Breast epithelium (tissue), 4 donors: ENCODE measurements around the gene ZNF438. TPM values are rescaled to one million over a fixed set of nuclear protein-coding genes. Genes with fewer than 3 reads are reported as not detected.

Experiments
- DNase-seq, 2 donors: peaks; one replicate each; pipeline ENCODE4 v3.0.0-alpha.2; 2019; ENCODE audit warnings: low spot score in 2 of 2
- H3K27ac ChIP-seq, 2 donors: fragments of 200-600 bp; sonication (generic) in 1 of 2; one replicate each; pipeline ENCODE4 v1.5.1; 2016 to 2019; ENCODE audit warnings: mild to moderate bottlenecking in 1 of 2
- H3K27me3 ChIP-seq, 2 donors: fragments of 200-600 bp; sonication (generic) in 1 of 2; one replicate each; pipeline versions ENCODE4 v1.5.1 to v1.6.0; 2017 to 2019; ENCODE audit warnings: control low read depth in 1 of 2, mild to moderate bottlenecking in 1 of 2
- H3K36me3 ChIP-seq: fragments of 200-600 bp; one replicate; pipeline ENCODE4 v1.5.1; 2019
- H3K4me1 ChIP-seq, 2 donors: fragments of 200-600 bp; sonication (generic); one replicate each; pipeline ENCODE4 v1.5.1; 2016 to 2019; ENCODE audit warnings: control low read depth in 1 of 2
- H3K4me3 ChIP-seq, 3 donors: fragments of 200-600 bp; sonication (generic); 1 replicate in 2 of 3; 2 replicates in 1 of 3; pipeline ENCODE4 v1.5.1; 2016 to 2019; ENCODE audit warnings: mild to moderate bottlenecking in 3 of 3, moderate library complexity in 2 of 3
- H3K9me3 ChIP-seq, 2 donors: fragments of 200-600 bp; sonication (generic) in 1 of 2; one replicate each; pipeline ENCODE4 v1.5.1; 2016 to 2019; ENCODE audit warnings: control low read depth in 1 of 2
- POLR2A ChIP-seq: fragments of 450-650 bp; IDR thresholded peaks from one replicate; pipeline ENCODE4 v1.6.1; 2016; ENCODE audit warnings: antibody characterized with exemption, mild to moderate bottlenecking, moderate library complexity
- POLR2AphosphoS5 ChIP-seq, 3 donors: sonication (generic); formaldehyde crosslinking; IDR thresholded peaks; one replicate each; pipeline ENCODE4 v1.6.1; 2017; ENCODE audit warnings: antibody characterized with exemption in 3 of 3
- intact Hi-C: fragments of 100-400 bp; cut with DNase I; formaldehyde crosslinking; loops from one replicate; pipeline ENCODE4 v1.15.1; 2023; ENCODE audit warnings: low total_unique reads
- total RNA-seq, 3 donors: library from RNA; depleted of rRNA; stranded (reverse); fragments of >200 nt; gene quantifications; one replicate each; pipeline ENCODE4 v1.1.0, GENCODE V29; 2016
- TF ChIP-seq, protein P1 (sequence below), 3 donors: fragments of 450-650 bp; IDR thresholded peaks; one replicate each; pipeline ENCODE4 v1.5.1; 2016 to 2017; ENCODE audit warnings: antibody characterized with exemption in 3 of 3, mild to moderate bottlenecking in 3 of 3, moderate library complexity in 3 of 3

ZNF438 gene
- total RNA-seq, 3 donors from 2014 or later = 8.8 to 34.6 (median 10.0) TPM

DNA sequence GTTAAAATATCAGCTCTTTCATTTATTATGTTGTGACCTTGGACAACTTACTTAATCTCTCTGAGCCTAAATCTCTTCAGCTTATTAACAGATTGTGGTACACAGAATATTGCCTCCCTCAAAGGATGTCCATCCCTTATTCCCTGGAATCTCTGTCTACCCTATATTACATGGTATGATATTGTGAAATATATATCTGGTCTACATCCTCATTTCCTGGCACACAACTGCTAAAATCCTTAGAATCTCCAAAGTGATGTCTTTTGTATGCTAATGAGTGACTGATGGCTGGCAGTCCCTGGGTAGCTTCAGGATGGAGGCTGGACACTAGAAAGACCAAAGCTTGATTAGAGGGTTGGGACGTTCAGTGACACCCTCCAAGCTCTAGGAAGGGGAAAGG is 25.8 kb downstream of the ZNF438 start:
- TF ChIP-seq, protein P1, sequence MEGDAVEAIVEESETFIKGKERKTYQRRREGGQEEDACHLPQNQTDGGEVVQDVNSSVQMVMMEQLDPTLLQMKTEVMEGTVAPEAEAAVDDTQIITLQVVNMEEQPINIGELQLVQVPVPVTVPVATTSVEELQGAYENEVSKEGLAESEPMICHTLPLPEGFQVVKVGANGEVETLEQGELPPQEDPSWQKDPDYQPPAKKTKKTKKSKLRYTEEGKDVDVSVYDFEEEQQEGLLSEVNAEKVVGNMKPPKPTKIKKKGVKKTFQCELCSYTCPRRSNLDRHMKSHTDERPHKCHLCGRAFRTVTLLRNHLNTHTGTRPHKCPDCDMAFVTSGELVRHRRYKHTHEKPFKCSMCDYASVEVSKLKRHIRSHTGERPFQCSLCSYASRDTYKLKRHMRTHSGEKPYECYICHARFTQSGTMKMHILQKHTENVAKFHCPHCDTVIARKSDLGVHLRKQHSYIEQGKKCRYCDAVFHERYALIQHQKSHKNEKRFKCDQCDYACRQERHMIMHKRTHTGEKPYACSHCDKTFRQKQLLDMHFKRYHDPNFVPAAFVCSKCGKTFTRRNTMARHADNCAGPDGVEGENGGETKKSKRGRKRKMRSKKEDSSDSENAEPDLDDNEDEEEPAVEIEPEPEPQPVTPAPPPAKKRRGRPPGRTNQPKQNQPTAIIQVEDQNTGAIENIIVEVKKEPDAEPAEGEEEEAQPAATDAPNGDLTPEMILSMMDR (IDR thresholded peaks at IDR 0.05) = no peak
- no peak for TF ChIP-seq POLR2A
- TF ChIP-seq POLR2AphosphoS5 (IDR thresholded peaks at IDR 0.05) = no peak

DNA sequence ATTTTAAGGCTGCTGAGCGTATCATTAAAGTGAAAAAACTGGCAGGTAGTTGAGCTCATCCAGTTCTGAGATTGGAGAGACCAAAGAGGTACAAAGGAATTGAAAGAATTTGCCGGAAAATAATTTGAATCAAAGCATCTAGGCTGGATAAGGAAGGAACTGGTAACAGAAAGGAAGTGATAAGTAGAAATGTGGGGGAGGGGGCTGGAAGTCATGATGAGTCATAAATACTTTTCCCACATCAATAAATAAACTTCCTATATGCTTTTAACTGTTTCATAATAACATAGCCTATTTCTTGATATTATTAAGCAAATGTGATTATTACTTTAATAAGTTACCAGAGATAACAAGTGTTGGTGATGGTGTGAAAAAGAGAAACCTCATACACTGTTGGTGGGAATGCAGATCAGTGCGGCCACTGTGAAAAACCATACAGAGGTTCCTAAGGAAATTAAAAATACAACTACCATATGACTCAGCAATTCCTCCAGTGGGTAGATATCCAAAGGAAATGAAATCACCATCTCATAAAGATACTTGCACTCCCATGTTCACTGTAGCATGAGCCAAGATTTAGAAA is 27.0 kb downstream of the ZNF438 start:
- Histone ChIP-seq H3K27me3 (no peaks in the 10 kb centered on the region), H3K4me3 (no peak overlapping the region), H3K4me1 (no peaks in the 10 kb centered on the region), H3K27ac (no peak overlapping the region), H3K36me3 (no peaks in the 10 kb centered on the region), H3K9me3 (no peaks in the 10 kb centered on the region)
- intact Hi-C loops = no loop called here
- no peak for DNase-seq
- no peak for TF ChIP-seq POLR2AphosphoS5 (IDR thresholded peaks at IDR 0.05)
- TF ChIP-seq, protein P1 (IDR thresholded peaks at IDR 0.05) = no peak
- TF ChIP-seq POLR2A = no peak

More for the DNA sequence above, 25.8 kb downstream of the ZNF438 start:
- Histone ChIP-seq H3K4me3 (no peak overlapping the region), H3K27me3 (no peaks in the 10 kb centered on the region), H3K4me1 (no peaks in the 10 kb centered on the region), H3K27ac (no peak overlapping the region), H3K9me3 (no peaks in the 10 kb centered on the region), H3K36me3 (no peaks in the 10 kb centered on the region)
- DNase-seq = no peak
- intact Hi-C loops = no loop called here

DNA sequence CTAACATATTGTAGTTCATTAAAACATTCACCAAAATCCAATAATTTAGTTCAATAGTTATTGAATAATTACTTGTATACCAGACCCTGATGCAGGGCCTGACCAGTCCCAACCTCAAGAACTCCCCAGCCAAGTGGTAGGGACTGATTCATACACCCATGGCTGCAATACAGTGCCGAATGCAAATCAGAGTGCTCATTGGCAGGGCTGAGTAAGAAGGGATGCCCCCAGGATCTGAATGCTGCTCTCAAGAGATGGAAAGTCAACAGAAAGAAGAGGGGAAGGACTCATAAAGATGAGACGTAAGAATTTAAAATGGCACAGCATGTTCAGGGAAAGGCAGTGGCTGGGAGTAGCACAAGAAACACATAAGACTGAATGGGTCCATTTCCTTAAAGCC is 29.9 kb downstream of the ZNF438 start:
- Histone ChIP-seq H3K27ac (no peak overlapping the region), H3K36me3 (no peaks in the 10 kb centered on the region), H3K9me3 (no peaks in the 10 kb centered on the region), H3K4me1 (no peaks in the 10 kb centered on the region), H3K27me3 (no peaks in the 10 kb centered on the region), H3K4me3 (no peak overlapping the region)
- intact Hi-C loops = no loop called here
- TF ChIP-seq POLR2AphosphoS5 (IDR thresholded peaks at IDR 0.05) (no peak), POLR2A (no peak)
- TF ChIP-seq, protein P1 (IDR thresholded peaks at IDR 0.05) = no peak
- DNase-seq = no peak

DNA sequence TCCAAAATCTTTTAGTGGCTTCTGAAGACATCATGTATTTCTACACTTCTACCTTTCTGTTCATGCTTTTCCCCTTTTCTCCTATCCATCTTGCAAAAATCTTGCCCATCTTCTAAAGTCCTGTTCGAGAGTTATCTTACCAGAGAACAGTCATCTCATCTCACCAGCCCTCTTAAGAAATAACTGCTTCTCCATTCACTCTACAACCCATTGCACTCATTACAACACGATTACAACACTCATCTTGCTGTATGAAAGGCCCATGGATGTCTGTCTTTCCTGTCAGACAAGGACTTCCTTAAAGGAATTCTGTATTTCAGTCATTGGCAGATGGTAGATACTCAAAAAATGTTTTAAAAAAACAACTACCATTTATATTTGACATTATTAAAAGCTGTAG is 30.8 kb downstream of the ZNF438 start:
- no peak overlapping the region for H3K27ac ChIP-seq

DNA sequence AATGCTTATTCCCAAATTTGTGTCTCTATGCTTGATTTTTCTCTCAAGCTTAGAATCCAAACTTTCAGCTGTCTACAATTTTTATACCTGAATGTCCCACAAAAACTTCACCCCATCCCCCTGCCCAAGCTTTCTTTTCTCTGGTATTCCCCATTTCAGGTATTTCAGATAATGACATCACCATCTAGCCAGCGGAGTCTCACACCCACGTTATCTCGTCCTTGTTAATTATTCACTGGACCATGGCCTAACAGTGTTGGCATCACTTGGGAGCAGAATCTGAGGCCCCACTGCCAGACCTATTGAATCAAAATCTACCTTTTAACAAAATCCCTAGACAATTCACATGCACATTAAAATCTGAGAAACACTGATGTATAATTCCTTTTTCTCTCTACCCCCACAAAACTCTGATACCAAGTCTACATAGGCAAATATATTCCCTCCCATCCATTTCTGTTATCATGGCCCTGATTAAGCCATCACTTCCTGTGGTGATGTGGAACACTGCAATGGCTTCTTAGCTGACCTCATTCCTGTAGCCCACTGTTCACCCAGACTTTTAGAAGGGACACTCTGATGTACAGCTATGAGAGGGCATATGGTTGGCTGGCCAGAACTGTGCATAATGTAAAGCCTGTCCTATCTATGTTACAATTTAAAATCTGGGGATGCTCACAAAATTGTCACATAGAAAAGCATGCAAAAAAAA is 31.4 kb downstream of the ZNF438 start:
- H3K4me1 ChIP-seq = no peaks in the 10 kb centered on the region
- no peak for TF ChIP-seq POLR2A
- TF ChIP-seq, protein P1 (IDR thresholded peaks at IDR 0.05) = no peak
- TF ChIP-seq POLR2AphosphoS5 (IDR thresholded peaks at IDR 0.05) = no peak
- H3K27ac ChIP-seq = no peak overlapping the region
- H3K36me3 ChIP-seq = no peaks in the 10 kb centered on the region
- DNase-seq = no peak
- no peaks in the 10 kb centered on the region for H3K27me3 ChIP-seq
- H3K4me3 ChIP-seq = no peak overlapping the region
- intact Hi-C loops = no loop called here
- peaks cover 0 to 3% of the 10 kb centered on the region in 2 donors for H3K9me3 ChIP-seq

More for the DNA sequence above, 30.8 kb downstream of the ZNF438 start:
- H3K27me3 ChIP-seq = no peaks in the 10 kb centered on the region
- no peaks in the 10 kb centered on the region for H3K9me3 ChIP-seq
- intact Hi-C loops = no loop called here
- no peaks in the 10 kb centered on the region for H3K36me3 ChIP-seq
- no peak for DNase-seq
- TF ChIP-seq POLR2AphosphoS5 (IDR thresholded peaks at IDR 0.05) (no peak), POLR2A (no peak)
- H3K4me3 ChIP-seq = no peak overlapping the region
- H3K4me1 ChIP-seq = no peaks in the 10 kb centered on the region
